DMS114 treated with DMSO at 0.1 percent for 48 hours (cell line): ENCODE results near the gene ZNF808.
A peak's percentile ranks its signal among the peaks of the same experiment; 100 is the strongest.
"Not testable (repeated sequence)": the region's sequence is repeated elsewhere in the genome, so short reads cannot be mapped to it uniquely, and the experiment has no call there.

Experiments
- DNase-seq: peaks from one replicate; lab custom pipeline; 2025; ENCODE audit not compliant: unreplicated experiment; lab: John Stamatoyannopoulos, UW

The ZNF808 gene

DNA sequence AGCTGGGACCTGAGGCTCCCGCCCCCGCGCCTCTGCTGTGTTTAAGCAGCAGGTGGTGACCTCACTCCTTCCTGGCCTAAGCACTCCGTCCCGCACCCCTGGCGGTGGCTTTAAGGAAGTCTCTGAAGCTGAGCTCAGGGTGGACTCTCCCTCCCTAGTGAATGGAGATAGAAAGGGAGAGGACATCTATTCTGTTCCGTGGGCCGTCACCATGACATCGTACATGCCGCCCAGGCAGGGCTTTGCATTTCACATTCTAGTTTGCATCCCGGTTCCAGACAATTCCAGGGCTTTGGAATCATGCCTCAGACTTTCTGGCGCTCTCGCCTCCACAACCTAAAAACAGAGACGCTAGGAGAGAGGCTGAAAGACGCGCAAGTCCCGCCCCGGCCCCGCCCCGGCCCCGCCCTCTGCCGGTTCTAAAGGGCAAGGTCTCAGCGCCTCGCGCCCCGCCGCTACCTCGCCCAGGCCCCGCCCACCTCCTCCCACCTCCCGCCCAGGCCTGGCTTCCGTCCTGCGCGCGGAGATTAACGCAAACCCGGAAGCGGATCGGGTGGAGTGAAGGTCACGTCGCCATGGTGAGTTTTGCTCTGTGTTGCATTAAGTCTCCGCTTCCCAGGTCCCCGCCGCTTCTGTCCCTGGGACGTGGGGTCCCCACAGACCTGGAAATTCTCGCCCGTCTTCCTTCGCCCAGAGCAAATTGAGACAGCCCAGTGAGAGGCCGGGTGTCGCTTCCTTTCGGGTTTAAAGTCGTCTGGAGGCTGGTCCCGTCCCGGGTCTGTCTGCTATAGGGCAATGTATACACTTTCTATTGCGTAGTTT lies at the start of gene ZNF808:
TSS of gene ZNF808 (plus strand) at position 535 of the 822 bp plus-strand sequence. CDS start 15,617 bp downstream, outside the sequence.
- peak; percentile 87 for DNase-seq

DNA sequence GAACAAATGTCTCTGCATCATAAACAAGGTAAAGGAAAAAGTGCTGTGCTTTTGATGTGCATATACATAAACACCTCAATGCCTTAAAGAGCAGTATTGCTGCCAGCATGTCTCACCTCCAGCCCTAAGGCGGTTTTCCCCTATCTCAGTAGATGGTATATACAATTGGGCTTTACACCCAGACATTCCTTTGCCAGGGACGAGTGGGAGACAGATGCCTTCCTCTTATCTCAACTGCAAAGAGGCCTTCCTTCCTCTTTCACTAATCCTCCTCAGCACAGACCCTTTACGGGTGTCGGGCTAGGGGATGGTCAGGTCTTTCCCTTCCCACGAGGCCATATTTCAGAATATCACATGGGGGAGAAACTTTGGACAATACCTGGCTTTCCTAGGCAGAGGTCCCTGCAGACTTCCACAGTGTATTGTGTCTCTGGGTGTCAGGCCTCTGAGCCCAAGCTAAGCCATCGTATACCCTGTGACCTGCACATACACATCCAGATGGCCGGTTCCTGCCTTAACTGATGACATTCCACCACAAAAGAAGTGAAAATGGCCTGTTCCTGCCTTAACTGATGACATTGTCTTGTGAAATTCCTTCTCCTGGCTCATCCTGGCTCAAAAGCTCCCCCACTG lies 43.2 kb upstream of the ZNF808 start:
- DNase-seq: not testable (repeated sequence)

DNA sequence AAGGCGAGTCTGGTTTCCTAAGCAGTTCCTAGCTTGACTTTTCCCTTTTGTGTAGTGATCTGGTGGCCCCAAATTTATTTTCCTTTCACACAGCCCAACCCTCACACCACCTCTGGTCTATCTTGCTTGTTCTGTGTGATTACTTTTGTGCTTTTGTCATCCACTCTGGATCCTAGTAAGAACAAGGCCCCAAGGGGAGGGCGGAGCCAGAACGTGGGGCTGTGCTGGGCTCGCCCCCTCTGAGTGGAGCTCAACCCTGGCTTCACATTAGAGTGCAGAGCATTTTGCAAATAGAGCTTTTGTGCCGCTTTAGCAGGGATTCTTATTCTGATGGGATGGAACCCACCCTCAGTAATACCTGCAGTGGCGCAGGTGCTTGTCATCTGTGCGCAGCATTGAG lies 42.4 kb upstream of the ZNF808 start:
- DNase-seq: not testable (repeated sequence)

DNA sequence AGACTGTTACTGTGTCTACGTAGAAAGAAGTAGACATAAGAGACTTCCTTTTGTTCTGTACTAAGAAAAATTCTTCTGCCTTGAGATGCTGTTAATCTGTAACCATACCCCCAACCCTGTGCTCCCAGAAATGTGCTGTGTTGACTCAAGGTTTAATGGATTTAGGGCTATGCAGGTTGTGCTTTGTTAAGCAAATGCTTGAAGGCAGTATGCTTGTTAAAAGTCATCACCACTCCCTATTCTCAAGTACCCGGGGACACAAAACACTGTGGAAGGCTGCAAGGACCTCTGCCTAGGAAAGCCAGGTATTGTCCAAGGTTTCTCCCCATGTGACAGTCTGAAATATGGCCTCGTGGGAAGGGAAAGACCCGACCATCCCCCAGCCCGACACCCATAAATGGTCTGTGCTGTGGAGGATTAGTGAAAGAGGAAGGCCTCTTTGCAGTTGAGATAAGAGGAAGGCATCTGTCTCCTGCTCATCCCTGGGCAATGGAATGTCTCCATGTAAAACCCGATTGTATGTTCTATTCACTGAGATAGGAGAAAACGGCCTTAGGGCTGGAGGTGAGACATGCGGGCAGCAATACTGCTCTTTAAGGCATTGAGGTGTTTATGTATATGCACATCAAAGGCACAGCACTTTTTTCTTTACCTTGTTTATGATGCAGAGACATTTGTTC lies 41.8 kb upstream of the ZNF808 start:
- not testable (repeated sequence) for DNase-seq

DNA sequence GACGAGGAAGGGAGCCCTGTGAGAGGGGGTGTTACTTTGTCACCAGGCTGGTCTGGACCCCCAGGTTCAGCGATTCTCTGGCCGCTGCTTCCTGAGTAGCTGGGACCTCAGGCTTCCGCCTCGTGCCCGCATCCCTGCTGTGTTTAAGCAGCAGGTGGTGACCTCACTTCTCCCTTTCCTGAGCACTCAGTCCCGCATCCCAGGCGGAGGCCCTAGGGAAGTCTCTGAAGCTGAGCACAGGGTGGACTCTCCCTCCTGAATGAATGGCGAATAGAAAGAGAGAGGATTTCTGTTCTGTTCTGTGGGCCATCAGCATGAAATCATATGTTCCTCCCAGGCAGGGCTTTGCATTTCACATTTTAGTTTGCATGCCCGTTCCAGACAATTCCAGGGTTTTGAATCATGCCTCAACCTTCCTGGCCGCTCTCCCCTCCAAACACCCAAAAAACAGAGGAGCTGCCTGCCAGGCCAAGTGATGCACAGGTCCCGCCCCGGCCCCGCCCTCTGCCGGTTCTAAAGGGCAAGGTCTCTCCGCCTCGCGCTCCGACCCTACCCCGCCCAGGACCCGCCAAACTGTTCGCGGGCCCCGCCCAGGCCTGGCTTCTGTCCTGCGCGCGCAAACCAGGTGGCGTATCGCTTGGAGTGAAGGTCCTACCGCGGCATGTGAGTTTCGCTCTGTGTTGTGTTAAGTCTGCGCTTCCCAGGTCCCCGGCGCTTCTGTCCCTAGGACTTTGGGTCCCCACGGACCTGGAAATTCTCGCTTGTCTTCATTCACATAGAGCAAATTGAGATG lies 35.1 kb upstream of the ZNF808 start:
- DNase-seq: peak; percentile 63

GRCh38 chr19:52492994-52493470 lies 34.4 kb upstream of the ZNF808 start:
- peak; percentile 58 for DNase-seq

DNA sequence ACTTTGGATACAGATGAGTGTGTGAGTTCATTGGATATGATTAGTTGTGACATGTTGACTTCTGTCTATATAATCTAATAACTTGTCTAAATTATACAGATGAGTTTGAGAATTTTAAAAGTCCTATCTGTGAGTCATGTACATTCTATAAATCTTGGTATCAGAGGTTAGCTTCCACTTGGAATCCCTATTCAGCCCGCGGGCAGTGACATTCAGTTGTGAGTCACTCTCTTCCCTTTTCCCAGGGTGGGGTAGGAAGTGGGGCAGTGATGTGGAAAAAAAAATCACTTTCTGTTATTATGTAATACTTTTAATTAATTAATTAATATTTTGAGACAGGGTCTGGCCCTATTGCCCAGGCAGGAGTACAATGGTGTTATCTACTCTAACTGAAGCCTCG lies 33.0 kb upstream of the ZNF808 start:
- DNase-seq: no peak

DNA sequence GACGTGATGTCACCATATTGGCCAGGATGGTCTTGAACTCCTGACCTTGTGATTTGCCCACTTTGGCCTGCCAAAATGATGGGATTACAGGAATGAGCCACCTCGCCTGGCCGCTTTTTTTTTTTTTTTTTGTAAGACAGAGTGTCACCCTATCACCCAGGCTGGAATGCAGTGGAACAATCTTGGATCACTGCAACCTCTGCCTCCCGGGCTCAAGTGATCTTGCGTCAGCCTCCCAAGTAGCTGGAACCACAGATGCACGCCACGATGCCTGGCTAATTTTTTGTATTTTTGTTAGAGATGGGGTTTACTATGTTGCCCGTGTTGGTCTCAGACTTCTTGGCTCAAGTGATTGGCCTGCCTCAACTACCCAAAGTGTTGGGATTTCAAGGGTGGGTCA lies 28.9 kb upstream of the ZNF808 start:
- DNase-seq: no peak

DNA sequence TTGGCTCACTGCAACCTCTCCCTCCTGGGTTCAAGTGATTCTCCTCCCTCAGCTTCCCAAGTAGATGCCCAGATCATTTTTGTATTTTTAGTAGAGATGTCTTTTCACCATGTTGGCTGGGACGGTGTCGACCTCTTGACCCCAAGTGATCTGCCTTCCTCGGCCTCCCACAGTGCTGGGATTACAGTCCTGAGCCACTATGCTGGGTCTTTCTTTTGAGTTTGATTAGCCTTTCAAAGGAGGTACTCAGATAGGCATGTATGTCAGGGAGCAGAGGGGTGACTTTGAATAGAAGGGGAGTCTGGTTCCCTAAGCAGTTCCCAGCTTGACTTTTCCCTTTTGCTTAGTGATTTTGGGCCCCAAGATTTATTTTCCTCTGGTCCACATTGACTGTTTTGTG lies 27.0 kb upstream of the ZNF808 start:
- DNase-seq: not testable (repeated sequence)

DNA sequence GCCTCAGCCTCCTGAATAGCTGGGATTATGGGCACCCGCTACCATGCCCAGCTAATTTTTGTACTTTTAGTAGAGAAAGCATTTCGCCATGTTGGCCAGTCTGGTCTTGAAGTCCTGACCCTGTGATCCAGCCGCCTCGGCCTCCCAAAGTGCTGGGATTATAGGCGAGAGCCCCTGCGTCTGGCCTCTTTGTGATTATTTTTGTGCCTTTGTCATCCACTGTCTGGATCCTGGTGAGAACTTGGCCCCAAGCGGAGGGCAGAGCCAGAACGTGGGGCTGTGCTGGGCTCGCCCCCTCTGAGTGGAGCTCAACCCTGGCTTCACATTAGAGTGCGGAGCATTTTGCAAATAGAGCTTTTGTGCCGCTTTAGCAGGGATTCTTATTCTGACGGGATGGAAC lies 26.5 kb upstream of the ZNF808 start:
- not testable (repeated sequence) for DNase-seq

DNA sequence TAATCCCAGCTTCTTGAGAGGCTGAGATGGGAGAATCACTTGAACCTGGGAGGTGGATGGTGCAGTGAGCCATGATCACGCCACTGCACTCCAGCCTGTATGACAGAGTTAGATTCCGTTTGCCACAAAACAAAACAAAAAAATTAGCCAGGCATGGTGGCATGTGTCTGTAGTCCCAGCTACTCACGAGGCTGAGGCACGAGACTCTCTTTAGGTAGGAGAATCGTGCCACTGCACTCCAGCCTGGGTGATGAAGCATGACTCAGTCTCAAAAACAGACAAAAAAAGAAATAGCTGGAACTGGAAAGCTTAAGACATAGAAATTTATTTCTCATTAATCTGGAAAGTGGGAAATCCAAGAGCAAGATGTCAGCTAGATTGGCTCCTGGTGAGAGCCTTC lies 20.2 kb upstream of the ZNF808 start:
- no peak for DNase-seq

DNA sequence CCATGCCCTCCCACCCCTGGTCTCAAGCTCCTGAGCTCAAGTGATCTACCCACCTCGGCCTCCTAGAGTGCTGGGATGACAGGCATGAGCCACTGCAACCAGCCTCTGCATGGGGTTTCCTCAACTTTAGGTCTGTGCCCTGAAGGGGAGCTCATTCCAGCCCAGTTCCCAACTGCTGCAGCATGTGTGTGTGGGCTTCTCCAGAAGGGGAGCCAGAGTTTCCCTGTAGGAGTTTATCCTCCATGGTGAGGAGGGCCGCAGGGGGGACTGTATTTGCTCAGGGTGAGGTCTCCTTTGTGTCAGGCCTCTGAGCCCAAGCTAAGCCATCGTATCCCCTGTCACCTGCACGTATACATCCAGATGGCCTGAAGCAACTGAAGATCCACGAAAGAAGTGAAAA lies 11.3 kb upstream of the ZNF808 start:
- no peak for DNase-seq

- DNase-seq: no peak
Observed at GRCh38 chr19:52518646-52519045, 8.8 kb upstream of the ZNF808 start.

- not testable (repeated sequence) for DNase-seq
Observed at GRCh38 chr19:52519175-52519574, 8.3 kb upstream of the ZNF808 start.

DNA sequence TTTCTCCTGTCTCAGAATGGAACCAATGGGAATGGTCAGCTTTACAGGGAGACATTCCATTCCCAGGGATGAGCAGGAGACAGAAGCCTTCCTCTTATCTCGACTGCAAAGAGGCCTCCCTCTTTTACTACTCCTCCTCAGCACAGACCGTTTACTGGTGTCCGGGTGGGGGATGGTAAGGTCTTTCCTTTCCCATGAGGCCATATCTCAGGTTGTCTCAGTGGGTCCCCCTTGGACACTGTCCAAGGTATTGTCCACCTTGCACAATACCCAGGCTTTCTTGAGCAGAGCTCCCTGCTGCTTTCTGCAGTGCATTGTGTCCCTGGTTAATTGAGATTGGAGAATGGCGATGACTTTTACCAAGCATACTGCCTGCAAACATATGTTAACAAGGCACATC lies 7.5 kb upstream of the ZNF808 start:
- DNase-seq: no peak

GRCh38 chr19:52522551-52522950 lies 4.9 kb upstream of the ZNF808 start:
- no peak for DNase-seq

- DNase-seq: no peak
Observed at GRCh38 chr19:52524086-52524485, 3.4 kb upstream of the ZNF808 start.

DNA sequence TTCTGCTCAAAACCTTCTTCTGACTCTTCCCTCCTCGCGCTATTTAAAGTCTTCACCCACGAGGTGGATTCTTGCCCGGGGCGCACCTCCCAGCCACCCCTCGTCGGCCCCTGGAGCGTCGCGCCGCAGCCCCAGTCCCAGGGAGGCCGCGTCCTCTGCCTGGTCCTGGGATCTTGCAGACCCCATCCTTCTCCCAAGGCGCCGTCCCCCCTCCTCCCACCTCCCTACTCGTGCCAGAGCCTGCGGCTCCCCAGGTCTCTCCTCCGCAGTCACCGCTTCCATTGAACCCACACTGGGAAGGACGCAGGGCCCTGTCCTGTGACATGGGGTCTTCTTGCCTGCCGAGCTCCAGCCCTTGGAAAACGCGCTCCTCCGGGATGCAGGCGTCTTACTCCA lies 486 bp downstream of the ZNF808 start:
- no peak for DNase-seq

GRCh38 chr19:52532480-52532879 lies 5.0 kb downstream of the ZNF808 start:
- no peak for DNase-seq

DNA sequence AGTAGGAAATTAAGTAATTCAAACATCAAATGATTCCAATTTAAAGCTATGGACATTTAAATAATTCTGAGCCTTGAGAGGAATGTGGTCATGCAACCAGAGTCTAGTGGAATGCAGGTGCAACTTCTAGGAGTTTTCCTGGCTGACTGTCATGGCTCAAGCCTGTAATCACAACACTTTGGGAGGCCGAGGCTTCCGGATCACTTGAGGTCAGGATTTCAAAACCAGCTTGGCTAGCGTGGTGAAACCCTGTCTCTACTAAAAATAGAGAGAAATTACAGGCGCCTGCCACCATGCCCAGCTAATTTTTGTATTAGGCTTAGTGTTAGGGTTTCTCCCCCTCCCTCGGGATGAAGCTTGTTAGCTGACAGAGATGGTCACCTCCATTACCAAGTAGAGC lies 6.4 kb downstream of the ZNF808 start:
- no peak for DNase-seq

- not testable (repeated sequence) for DNase-seq
Observed at GRCh38 chr19:52535385-52535770, 7.9 kb downstream of the ZNF808 start.
